IMR-90 (cell line): Measurements from ENCODE around the gene DENND1A. TPM values are rescaled to one million over a fixed set of nuclear protein-coding genes. Genes with fewer than 3 reads are reported as not detected.

Source experiments
- ATAC-seq: fragments of 200-7000 bp; cut with Tn5 transposase; 2 replicates; pipeline ENCODE4 v1.9.1; 2020; ENCODE audit warnings: low read depth, mild to moderate bottlenecking, moderate library complexity
- BruUV-seq: library from RNA; stranded (reverse); fragments of 400-500 nt; replicated peaks from 2 replicates; lab custom pipeline; 2021; lab: Mats Ljungman, UMichigan
- CTCF ChIA-PET: fragments of 300-600 bp; formaldehyde crosslinking; extraction: SDS; loops from one replicate; lab custom pipeline; 2021; ENCODE audit warnings: antibody characterized with exemption; lab: Yijun Ruan, JAX
- POLR2A ChIA-PET: fragments of 300-600 bp; sonication (Branson Sonifier 250); formaldehyde crosslinking; loops from one replicate; lab custom pipeline; 2022; ENCODE audit warnings: antibody characterized with exemption; ENCODE audit not compliant: unreplicated experiment; lab: Charles Lee
- DNase-seq: peaks from one replicate; pipeline ENCODE4 v3.0.0; 2013
- H2AFZ ChIP-seq: replicated peaks from 2 replicates; pipeline ENCODE3; 2013; ENCODE audit warnings: low read length, mild to moderate bottlenecking; ENCODE audit not compliant: poor library complexity
- H2AK5ac ChIP-seq: 2 replicates; pipeline ENCODE4 v1.6.1; 2013; ENCODE audit warnings: low read depth, low read length, inconsistent platforms
- H2AK9ac ChIP-seq: replicated peaks from 2 replicates; pipeline ENCODE3; 2013; ENCODE audit warnings: mild to moderate bottlenecking, low read depth, low read length, moderate library complexity; ENCODE audit not compliant: poor library complexity
- H2BK120ac ChIP-seq: 2 replicates; pipeline ENCODE4 v1.6.1; 2013; ENCODE audit warnings: low read depth, low read length, inconsistent platforms
- H2BK15ac ChIP-seq: 3 replicates; pipeline ENCODE4 v1.6.1; 2013; ENCODE audit warnings: low read depth, low read length, inconsistent platforms
- H2BK20ac ChIP-seq: 2 replicates; pipeline ENCODE4 v1.6.1; 2013; ENCODE audit warnings: low read depth, mild to moderate bottlenecking, inconsistent platforms, low read length, moderate library complexity
- H2BK5ac ChIP-seq: 2 replicates; pipeline ENCODE4 v1.6.1; 2013; ENCODE audit warnings: mild to moderate bottlenecking, low read depth, low read length, inconsistent platforms; ENCODE audit not compliant: poor library complexity, severe bottlenecking
- H3K14ac ChIP-seq: replicated peaks from 2 replicates; pipeline ENCODE4 v1.6.1; 2013; ENCODE audit warnings: low read depth, low read length, inconsistent platforms
- H3K18ac ChIP-seq: 2 replicates; pipeline ENCODE4 v1.6.1; 2013; ENCODE audit warnings: low read depth, low read length, control low read depth
- H3K23ac ChIP-seq: 2 replicates; pipeline ENCODE4 v1.6.1; 2013; ENCODE audit warnings: low read depth, low read length, inconsistent platforms
- H3K27ac ChIP-seq: 2 replicates; pipeline ENCODE4 v1.5.1; 2013; ENCODE audit warnings: mild to moderate bottlenecking, control low read depth, low read length; ENCODE audit not compliant: insufficient read depth
- H3K27me3 ChIP-seq: 2 replicates; pipeline ENCODE4 v1.6.1; 2013; ENCODE audit warnings: low read length; ENCODE audit not compliant: control insufficient read depth, insufficient read depth
- H3K36me3 ChIP-seq: 2 replicates; pipeline ENCODE4 v1.6.1; 2013; ENCODE audit warnings: low read length, mixed read lengths; ENCODE audit not compliant: control insufficient read depth, insufficient read depth
- H3K4ac ChIP-seq: 2 replicates; pipeline ENCODE4 v1.6.1; 2013; ENCODE audit warnings: low read depth, low read length, inconsistent platforms
- H3K4me1 ChIP-seq: 2 replicates; pipeline ENCODE4 v1.6.1; 2013; ENCODE audit warnings: low read length, mixed read lengths; ENCODE audit not compliant: control insufficient read depth, insufficient read depth
- H3K4me2 ChIP-seq: 2 replicates; pipeline ENCODE4 v1.6.1; 2013; ENCODE audit warnings: low read depth, mild to moderate bottlenecking, control low read depth, low read length, moderate library complexity
- H3K4me3 ChIP-seq: 2 replicates; pipeline ENCODE4 v1.5.1; 2013; ENCODE audit warnings: low read depth, mild to moderate bottlenecking, control low read depth, low read length, moderate library complexity; ENCODE audit not compliant: insufficient read depth
- H3K56ac ChIP-seq: 2 replicates; pipeline ENCODE4 v1.6.1; 2013; ENCODE audit warnings: low read length, inconsistent platforms; ENCODE audit not compliant: insufficient read depth; ENCODE audit errors: extremely low read depth
- H3K79me1 ChIP-seq, 2 experiments: 2 replicates each; pipeline ENCODE4 v1.6.1; 2013; ENCODE audit warnings: low read length in 2 of 2, inconsistent platforms in 1 of 2, low read depth in 1 of 2
- H3K9ac ChIP-seq: 2 replicates; pipeline ENCODE4 v1.6.1; 2013; ENCODE audit warnings: low read depth, low read length, control low read depth
- H3K9me1 ChIP-seq: 2 replicates; pipeline ENCODE4 v1.6.1; 2013; ENCODE audit warnings: low read length, inconsistent platforms; ENCODE audit not compliant: insufficient read depth
- H3K9me3 ChIP-seq: 2 replicates; pipeline ENCODE4 v1.6.1; 2013; ENCODE audit warnings: low read length; ENCODE audit not compliant: control insufficient read depth, insufficient read depth
- H4K20me1 ChIP-seq: 2 replicates; pipeline ENCODE4 v1.6.1; 2013; ENCODE audit warnings: low read length, inconsistent platforms; ENCODE audit not compliant: insufficient read depth
- H4K5ac ChIP-seq: 2 replicates; pipeline ENCODE4 v1.6.1; 2013; ENCODE audit warnings: mild to moderate bottlenecking, low read depth, low read length, control low read depth
- H4K8ac ChIP-seq, 2 experiments: 2 replicates each; pipeline ENCODE4 v1.6.1; 2013; ENCODE audit warnings: low read depth in 2 of 2, low read length in 2 of 2, control low read depth in 1 of 2, inconsistent platforms in 1 of 2
- H4K91ac ChIP-seq: 2 replicates; pipeline ENCODE4 v1.6.1; 2013; ENCODE audit warnings: low read depth, low read length, inconsistent platforms; ENCODE audit not compliant: insufficient read depth
- CEBPB ChIP-seq: IDR thresholded peaks from 2 replicates; pipeline ENCODE4 v1.6.1; 2012; ENCODE audit warnings: low read depth, low read length, improper control_type of control experiment
- RCOR1 ChIP-seq: IDR thresholded peaks from 2 replicates; pipeline ENCODE4 v1.6.1; 2012; ENCODE audit warnings: mild to moderate bottlenecking, low read length, improper control_type of control experiment; ENCODE audit not compliant: insufficient replicate concordance
- RFX5 ChIP-seq: IDR thresholded peaks from 2 replicates; pipeline ENCODE4 v1.8.0; 2012; ENCODE audit warnings: low read depth, mild to moderate bottlenecking, low read length, moderate library complexity
- WGBS, 2 experiments: methylation state at CpG; one replicate each; pipeline versions ENCODE4 v1.1.5 to v1.1.7; 2013; ENCODE audit warnings: missing lambda C conversion rate in 2 of 2; ENCODE audit not compliant: insufficient read length in 1 of 2; ENCODE audit errors: extremely low coverage in 2 of 2; 5-methylcytosine and 5-hydroxymethylcytosine counted together
- dilution Hi-C: fragments of 300-500 bp; cut with HindIII; formaldehyde crosslinking; loops from one replicate; pipeline ENCODE4 v1.14.3; 2018; ENCODE audit warnings: low sequenced_read_pairs; ENCODE audit not compliant: unreplicated experiment
- in situ Hi-C: fragments of 300-500 bp; cut with MboI; formaldehyde crosslinking; loops from 3 replicates; pipeline ENCODE4 v1.14.3; 2019; ENCODE audit warnings: low sequenced_read_pairs, inconsistent platforms, mixed read lengths
- intact Hi-C: fragments of 100-400 bp; cut with micrococcal nuclease; formaldehyde crosslinking; loops from 2 replicates; pipeline ENCODE4 v1.10.0; 2022
- polyA plus RNA-seq, 3 experiments: library from polyadenylated mRNA; depleted of rRNA; stranded (reverse); fragments of >200 nt; gene quantifications; 2 replicates each; pipeline ENCODE4 v1.2.3, GENCODE V29; 2012; ENCODE audit warnings: low replicate concordance in 1 of 3
- total RNA-seq: library from RNA; depleted of rRNA; stranded (reverse); fragments of >200 nt; gene quantifications from 2 replicates; pipeline ENCODE4 v1.2.3, GENCODE V29; 2012

DENND1A gene
- total and polyA plus RNA-seq, 2 of the 4 experiments (the other 2 are of a cell fraction) = 21.4 to 27.6 TPM

GRCh38 chr9:123562844-123563346 is 367.0 kb downstream of the DENND1A start:
- Histone ChIP-seq H4K5ac (no peak overlapping the region), H3K23ac (no peak overlapping the region), H2AK5ac (no peak overlapping the region), H3K56ac (no peak overlapping the region), H3K4ac (no peak overlapping the region), H3K9me3 (no peaks in the 10 kb centered on the region), H2BK5ac (no peak overlapping the region), H3K4me2 (peak overlapping the region; percentile 21; the same call in 1 of the 2 replicates), H3K4me3 (no peak overlapping the region), H3K18ac (no peak overlapping the region), H2BK15ac (no peak overlapping the region), H4K20me1 (peaks cover 4% of the 10 kb centered on the region; the same call in 1 of the 2 replicates), H3K79me1 (no peaks in the 10 kb centered on the region), H4K91ac (no peak overlapping the region), H3K9ac (no peak overlapping the region), H2BK20ac (no peak overlapping the region), H3K4me1 (peaks cover 4% of the 10 kb centered on the region), H3K27me3 (no peaks in the 10 kb centered on the region), H2AK9ac (no peak overlapping the region), H4K8ac (no peak overlapping the region), H2BK120ac (no peak overlapping the region), H2AFZ (no peak overlapping the region), H3K36me3 (no peaks in the 10 kb centered on the region), H3K14ac (no peak overlapping the region), H3K27ac (no peak overlapping the region), H3K9me1 (peaks cover 7% of the 10 kb centered on the region)
- ChIA-PET POLR2A (no interaction called here), CTCF (interaction anchor here (0.5 kb wide), 1 partner anchor 91 kb away, joined by 8 read pairs; no protein-coding TSS in a partner anchor)
- in situ Hi-C loops = no loop called here
- peak; percentile 17 for TF ChIP-seq CEBPB
- TF ChIP-seq RFX5 = peak; percentile 61; the same call in 1 of the 2 replicates
- TF ChIP-seq RCOR1 = no peak
- DNase-seq (peak; percentile 95), ATAC-seq (peak; percentile 94)
- dilution Hi-C loops = no loop called here
- intact Hi-C loops = no loop called here
- BruUV-seq = no TSS peak
- WGBS, 2 experiments = 83% methylated on average over 2 of the region's 6 CpGs; no CpG with 5 or more reads in 1 of the 2 experiments
